Measurements from ENCODE around the gene MED7.

MED7 gene

GRCh38 chr5:157164521-157164920 lies 21.9 kb upstream of the MED7 start:
- no peak for DNase-seq (ENCODE audit: extremely low read depth in 1 of 2, low read depth in 1 of 2)

- DNase-seq (ENCODE audit: extremely low read depth in 1 of 2, low read depth in 1 of 2), result no peak
These were observed 20.4 kb upstream of the MED7 start for GRCh38 chr5:157162919-157163510.

GRCh38 chr5:157161996-157162395 lies 19.3 kb upstream of the MED7 start:
- no peak for DNase-seq (ENCODE audit: extremely low read depth in 1 of 2, low read depth in 1 of 2)

GRCh38 chr5:157160001-157160400 lies 17.3 kb upstream of the MED7 start:
- no peak for DNase-seq (ENCODE audit: extremely low read depth in 1 of 2, low read depth in 1 of 2)

GRCh38 chr5:157159209-157159751 lies 16.6 kb upstream of the MED7 start:
- no peak for DNase-seq (ENCODE audit: extremely low read depth in 1 of 2, low read depth in 1 of 2)

- no peak for DNase-seq (ENCODE audit: extremely low read depth in 1 of 2, low read depth in 1 of 2)
These were observed 14.7 kb upstream of the MED7 start for GRCh38 chr5:157157293-157157891.

GRCh38 chr5:157155297-157155696 lies 12.6 kb upstream of the MED7 start:
- DNase-seq (ENCODE audit: extremely low read depth in 1 of 2, low read depth in 1 of 2), result no peak

GRCh38 chr5:157150995-157151394 lies 8.3 kb upstream of the MED7 start:
- DNase-seq (ENCODE audit: extremely low read depth in 1 of 2, low read depth in 1 of 2), result no peak

GRCh38 chr5:157148734-157149615 lies 6.3 kb upstream of the MED7 start:
- peak; percentile 52 to 73 for DNase-seq (ENCODE audit: extremely low read depth in 1 of 2, low read depth in 1 of 2)

GRCh38 chr5:157143127-157143971 lies 684 bp upstream of the MED7 start:
- peak in 1 of 2 donors; percentile 64 for DNase-seq (ENCODE audit: extremely low read depth in 1 of 2, low read depth in 1 of 2)

- DNase-seq (ENCODE audit: extremely low read depth in 1 of 2, low read depth in 1 of 2), result no peak
These were observed 5.0 kb downstream of the MED7 start for GRCh38 chr5:157137691-157138090.

- no peak for DNase-seq (ENCODE audit: extremely low read depth in 1 of 2, low read depth in 1 of 2)
These were observed 10.4 kb downstream of the MED7 start for GRCh38 chr5:157132281-157132612.

GRCh38 chr5:157130925-157131324 lies 11.7 kb downstream of the MED7 start:
- no peak for DNase-seq (ENCODE audit: extremely low read depth in 1 of 2, low read depth in 1 of 2)

GRCh38 chr5:157121709-157122108 lies 21.0 kb downstream of the MED7 start:
- DNase-seq (ENCODE audit: extremely low read depth in 1 of 2, low read depth in 1 of 2), result no peak

GRCh38 chr5:157120102-157120501 lies 22.6 kb downstream of the MED7 start:
- no peak for DNase-seq (ENCODE audit: extremely low read depth in 1 of 2, low read depth in 1 of 2)

GRCh38 chr5:157116483-157116954 lies 26.1 kb downstream of the MED7 start:
- peak in 1 of 2 donors; percentile 51 for DNase-seq (ENCODE audit: extremely low read depth in 1 of 2, low read depth in 1 of 2)

GRCh38 chr5:157115502-157115901 lies 27.2 kb downstream of the MED7 start:
- DNase-seq (ENCODE audit: extremely low read depth in 1 of 2, low read depth in 1 of 2), result no peak

- no peak for DNase-seq (ENCODE audit: extremely low read depth in 1 of 2, low read depth in 1 of 2)
These were observed 27.7 kb downstream of the MED7 start for GRCh38 chr5:157115012-157115411.

GRCh38 chr5:157113002-157113401 lies 29.7 kb downstream of the MED7 start:
- DNase-seq (ENCODE audit: extremely low read depth in 1 of 2, low read depth in 1 of 2), result no peak

- DNase-seq (ENCODE audit: extremely low read depth in 1 of 2, low read depth in 1 of 2), result no peak
These were observed 32.9 kb downstream of the MED7 start for GRCh38 chr5:157109744-157110143.

- DNase-seq (ENCODE audit: extremely low read depth in 1 of 2, low read depth in 1 of 2), result no peak
These were observed 33.7 kb downstream of the MED7 start, which contains the start of gene HAVCR2 for GRCh38 chr5:157108976-157109375. TSS of gene HAVCR2 (minus strand) at chr5:157109044. CDS start at chr5:157108983, 61 bp downstream.
